Stomach (tissue), 9 donors: ENCODE results near the gene KIR2DL1. TPM values are rescaled to one million over a fixed set of nuclear protein-coding genes. Genes with fewer than 3 reads are reported as not detected.
"Not testable (repeated sequence)": the region's sequence is repeated elsewhere in the genome, so short reads cannot be mapped to it uniquely, and the experiment has no call there.

Experiments used
- DNase-seq, 2 donors: peaks; one replicate each; pipeline versions ENCODE4 v3.0.0 to v3.0.0-alpha.2; 2013 to 2019
- H3K27ac ChIP-seq, 5 donors: fragments of 200-600 bp in 4 of 5; sonication (generic) in 4 of 5; one replicate each; pipeline ENCODE4 v1.5.1; 2013 to 2019; ENCODE audit warnings: mild to moderate bottlenecking in 1 of 5, moderate library complexity in 1 of 5
- H3K27me3 ChIP-seq, 3 donors: fragments of 200-600 bp; sonication (generic); one replicate each; pipeline ENCODE4 v1.5.1; 2017 to 2019; ENCODE audit warnings: mixed run types in 1 of 3
- H3K36me3 ChIP-seq, 4 donors: fragments of 200-600 bp; sonication (generic); 1 replicate in 3 of 4; 2 replicates in 1 of 4; pipeline ENCODE4 v1.5.1; 2016 to 2019
- H3K4me1 ChIP-seq, 4 donors: fragments of 200-600 bp; sonication (generic); one replicate each; pipeline ENCODE4 v1.5.1; 2016 to 2019
- H3K4me3 ChIP-seq, 4 donors: fragments of 200-600 bp; sonication (generic) in 3 of 4; one replicate each; pipeline ENCODE4 v1.5.1; 2016 to 2019; ENCODE audit warnings: mild to moderate bottlenecking in 1 of 4
- H3K9me3 ChIP-seq, 4 donors: fragments of 200-600 bp; sonication (generic); one replicate each; pipeline ENCODE4 v1.5.1; 2016 to 2019
- CTCF ChIP-seq, 7 experiments: fragments of 450-650 bp in 4 of 7; fragments of 200-600 bp in 3 of 7; sonication (generic) in 3 of 7; IDR thresholded peaks; one replicate each; pipeline ENCODE4 v1.5.1; 2016 to 2019; ENCODE audit warnings: antibody characterized with exemption in 7 of 7, control low read depth in 2 of 7, mild to moderate bottlenecking in 1 of 7
- EP300 ChIP-seq: sonication (generic); formaldehyde crosslinking; IDR thresholded peaks from one replicate; pipeline ENCODE4 v1.6.1; 2017; ENCODE audit warnings: antibody characterized with exemption
- POLR2A ChIP-seq, 4 donors: fragments of 450-650 bp; IDR thresholded peaks; one replicate each; pipeline ENCODE4 v1.6.1; 2016; ENCODE audit warnings: antibody characterized with exemption in 4 of 4, control low read depth in 2 of 4, mild to moderate bottlenecking in 1 of 4, moderate library complexity in 1 of 4
- POLR2AphosphoS5 ChIP-seq, 3 donors: sonication (generic); formaldehyde crosslinking; IDR thresholded peaks; one replicate each; pipeline ENCODE4 v1.6.1; 2016; ENCODE audit warnings: antibody characterized with exemption in 3 of 3
- WGBS, 5 donors: extraction: QIAGEN DNeasy Blood & Tissue Kit in 3 of 5; methylation state at CpG; one replicate each; pipeline versions ENCODE4 v1.1.5 to v1.1.7; 2013 to 2018; 5-methylcytosine and 5-hydroxymethylcytosine counted together
- intact Hi-C: fragments of 100-400 bp; cut with DNase I; formaldehyde crosslinking; loops from one replicate; pipeline ENCODE4 v1.15.1; 2023; ENCODE audit warnings: low total_unique reads
- polyA plus RNA-seq, 3 donors: library from polyadenylated mRNA; stranded (reverse); fragments of 200-250 nt; gene quantifications; one replicate each; pipeline ENCODE4 v1.2.3, GENCODE V29; 2013
- total RNA-seq, 5 donors: library from RNA; depleted of rRNA; stranded (reverse); fragments of >200 nt; gene quantifications; one replicate each; pipeline versions ENCODE4 v1.1.0 to v1.2.3, GENCODE V29; 2014 to 2016
- donor health status: healthy with polysubstance abuse.
- donor health status: Bipolar disorder and iron deficiency.
- donor health status: healthy.

The KIR2DL1 gene
- total and polyA plus RNA-seq, 8 donors = not detected

- intact Hi-C loops = no loop called here
- Histone ChIP-seq H3K27me3 (peaks cover 0 to 6% (median 0%) of the 10 kb centered on the region in 3 donors), H3K4me3 (no peak overlapping the region), H3K9me3 (no peaks in the 10 kb centered on the region), H3K36me3 (no peaks in the 10 kb centered on the region), H3K4me1 (no peaks in the 10 kb centered on the region), H3K27ac (no peak overlapping the region)
- 76 to 82% (median 77%) methylated on average over 13 of the region's 13 CpGs for whole genome bisulfite sequencing, 5 donors
- TF ChIP-seq EP300 (no peak), POLR2AphosphoS5 (IDR thresholded peaks at IDR 0.05) (no peak), CTCF (IDR thresholded peaks at IDR 0.05) (no peak), POLR2A (IDR thresholded peaks at IDR 0.05) (no peak)
- DNase-seq = no peak
These were observed 29.8 kb upstream of the KIR2DL1 start for GRCh38 chr19:54739587-54740497.

DNA sequence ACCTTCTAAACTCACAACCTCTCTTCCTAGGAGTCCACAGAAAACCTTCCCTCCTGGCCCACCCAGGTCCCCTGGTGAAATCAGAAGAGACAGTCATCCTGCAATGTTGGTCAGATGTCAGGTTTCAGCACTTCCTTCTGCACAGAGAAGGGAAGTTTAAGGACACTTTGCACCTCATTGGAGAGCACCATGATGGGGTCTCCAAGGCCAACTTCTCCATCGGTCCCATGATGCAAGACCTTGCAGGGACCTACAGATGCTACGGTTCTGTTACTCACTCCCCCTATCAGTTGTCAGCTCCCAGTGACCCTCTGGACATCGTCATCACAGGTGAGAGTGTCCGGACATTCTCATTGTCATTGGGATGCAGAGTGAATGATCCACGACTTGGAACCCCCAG, 27.6 kb upstream of the KIR2DL1 start:
- DNase-seq, H3K27me3 ChIP-seq, H3K4me3 ChIP-seq, intact Hi-C loops, H3K27ac ChIP-seq, H3K4me1 ChIP-seq, H3K36me3 ChIP-seq, H3K9me3 ChIP-seq: not testable (repeated sequence)
- 56 to 67% (median 62%) methylated on average over 4 to 5 of the region's 5 CpGs for WGBS, 5 donors

GRCh38 chr19:54744080-54744479, 25.5 kb upstream of the KIR2DL1 start:
- DNase-seq, H3K27ac ChIP-seq, H3K4me1 ChIP-seq, H3K27me3 ChIP-seq, H3K4me3 ChIP-seq, intact Hi-C loops, H3K36me3 ChIP-seq, H3K9me3 ChIP-seq: not testable (repeated sequence)
- WGBS, 5 donors = 67 to 78% (median 75%) methylated on average over 5 of the region's 5 CpGs

DNA sequence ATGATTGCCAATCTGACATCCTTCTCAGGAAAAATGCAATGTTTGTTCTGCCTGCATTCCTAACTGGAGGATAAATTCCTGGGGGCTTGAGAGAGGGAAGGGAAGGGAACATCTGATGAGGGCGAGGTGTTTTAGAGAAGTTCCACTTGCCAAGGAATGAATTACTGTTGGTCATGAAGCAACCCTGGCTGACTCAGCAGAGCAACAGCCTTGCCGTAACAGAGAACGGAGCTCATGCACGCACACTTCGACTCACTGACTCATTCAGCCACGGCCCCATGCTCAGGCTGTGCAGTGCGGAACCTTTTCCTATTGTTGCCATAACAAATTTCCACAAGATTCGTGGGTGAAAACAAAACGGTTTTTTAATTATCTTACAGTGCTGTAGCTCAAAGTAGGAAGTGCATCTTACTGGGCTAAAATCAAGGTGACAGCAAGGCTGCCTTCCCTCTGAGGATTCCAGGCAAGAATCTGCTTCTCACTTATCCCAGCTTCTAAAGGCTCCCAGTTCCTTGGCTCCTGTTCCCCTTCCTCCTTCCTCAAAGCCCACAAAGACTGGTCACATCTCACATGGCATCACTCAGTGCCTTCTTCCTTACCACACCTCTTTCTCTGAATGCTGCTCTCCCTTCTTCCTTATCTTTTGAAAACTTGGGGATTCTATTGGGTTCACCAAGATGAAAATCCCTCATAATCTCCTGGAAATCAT, 21.8 kb upstream of the KIR2DL1 start:
- DNase-seq = peak in 1 of 2 donors; percentile 28
- H3K4me3 ChIP-seq, H3K27me3 ChIP-seq, H3K4me1 ChIP-seq, H3K27ac ChIP-seq, intact Hi-C loops, H3K36me3 ChIP-seq, H3K9me3 ChIP-seq: not testable (repeated sequence)
- WGBS, 5 donors = 65 to 80% (median 72%) methylated on average over 8 to 9 of the region's 9 CpGs

DNA sequence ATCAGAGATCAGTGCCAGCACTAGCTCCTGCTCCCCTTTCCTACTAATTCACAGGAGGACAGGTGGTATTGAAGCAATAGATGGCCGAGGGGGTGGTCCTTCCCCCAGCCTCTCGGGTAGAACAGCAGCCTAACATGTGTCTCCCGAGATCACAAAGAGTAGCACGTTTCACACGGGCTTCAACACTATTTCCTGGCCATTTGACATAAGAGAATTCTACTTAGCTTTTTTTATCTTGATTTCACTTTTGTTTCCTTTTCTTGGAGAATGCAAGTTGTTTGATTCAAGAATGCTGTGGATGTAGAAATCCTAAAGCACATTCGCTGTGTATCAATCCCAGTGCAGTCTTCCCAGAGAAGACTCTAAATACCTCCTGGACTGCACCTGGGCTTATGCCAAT, 19.3 kb upstream of the KIR2DL1 start:
- H3K27me3 ChIP-seq, H3K4me1 ChIP-seq, H3K27ac ChIP-seq, intact Hi-C loops, H3K36me3 ChIP-seq, H3K9me3 ChIP-seq, DNase-seq, H3K4me3 ChIP-seq: not testable (repeated sequence)
- WGBS, 5 donors = 35 to 60% (median 52%) methylated on average over 6 of the region's 6 CpGs

DNA sequence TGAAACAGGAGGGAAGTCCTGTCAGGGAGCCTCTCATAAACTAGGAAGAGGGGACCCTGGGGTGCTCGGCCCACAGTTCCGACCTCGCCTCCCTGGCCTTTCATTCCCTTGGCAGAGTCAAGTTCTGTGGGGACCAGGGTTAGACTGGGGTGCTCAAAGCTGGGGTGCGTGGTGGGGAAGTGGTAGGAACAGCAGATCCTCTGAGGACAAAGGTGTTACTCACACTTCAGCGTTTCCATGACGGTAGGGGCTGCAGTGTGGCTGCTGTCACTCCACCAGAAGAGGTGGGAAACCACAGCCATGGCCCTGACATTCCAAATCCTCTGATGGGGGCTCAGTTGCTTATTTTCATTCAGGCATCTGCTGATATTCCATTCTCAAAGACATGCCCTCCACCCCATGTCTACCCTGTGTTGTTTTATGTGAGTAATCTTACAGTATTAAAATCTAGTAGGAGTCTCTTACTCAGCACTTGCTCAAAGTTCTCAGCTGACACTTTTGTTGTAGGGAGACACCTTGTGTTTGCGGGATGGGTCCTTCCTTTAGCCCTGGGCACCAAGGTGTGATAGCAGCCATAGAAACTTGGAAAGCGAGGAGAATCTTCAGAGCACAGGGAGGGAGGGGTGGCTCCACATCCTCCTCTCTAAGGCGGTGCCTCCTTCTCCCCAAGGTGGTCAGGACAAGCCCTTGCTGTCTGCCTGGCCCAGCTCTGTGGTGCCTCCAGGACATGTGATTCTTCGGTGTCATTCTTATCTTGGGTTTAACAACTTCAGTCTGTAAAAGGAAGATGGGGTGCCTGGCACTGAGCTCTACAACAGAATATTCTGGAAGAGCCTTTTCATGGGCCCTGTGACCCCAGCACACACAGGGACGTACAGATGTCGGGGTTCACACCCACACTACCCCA, 13.1 kb upstream of the KIR2DL1 start:
- intact Hi-C loops = loop anchor here (5.0 kb wide), 1 partner anchor 671 kb away; no protein-coding TSS in a partner anchor
- not testable (repeated sequence) for H3K27me3 ChIP-seq
- 66 to 75% (median 72%) methylated on average over 8 to 11 of the region's 12 CpGs for WGBS, 5 donors

DNA sequence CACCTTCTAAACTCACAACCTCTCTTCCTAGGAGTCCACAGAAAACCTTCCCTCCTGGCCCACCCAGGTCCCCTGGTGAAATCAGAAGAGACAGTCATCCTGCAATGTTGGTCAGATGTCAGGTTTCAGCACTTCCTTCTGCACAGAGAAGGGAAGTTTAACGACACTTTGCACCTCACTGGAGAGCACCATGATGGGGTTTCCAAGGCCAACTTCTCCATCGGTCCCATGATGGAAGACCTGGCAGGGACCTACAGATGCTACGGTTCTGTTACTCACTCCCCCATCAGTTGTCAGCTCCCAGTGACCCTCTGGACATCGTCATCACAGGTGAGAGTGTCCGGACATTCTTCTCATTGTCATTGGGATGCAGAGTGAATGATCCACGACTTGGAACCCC, 11.0 kb upstream of the KIR2DL1 start:
- H3K36me3 ChIP-seq = not testable (repeated sequence)
- 52 to 92% (median 58%) methylated on average over 2 to 6 of the region's 6 CpGs for WGBS, 5 donors

More for the DNA sequence above, 13.1 kb upstream of the KIR2DL1 start:
- not testable (repeated sequence) for DNase-seq, H3K4me1 ChIP-seq, H3K9me3 ChIP-seq, H3K4me3 ChIP-seq, H3K27ac ChIP-seq, H3K36me3 ChIP-seq

DNA sequence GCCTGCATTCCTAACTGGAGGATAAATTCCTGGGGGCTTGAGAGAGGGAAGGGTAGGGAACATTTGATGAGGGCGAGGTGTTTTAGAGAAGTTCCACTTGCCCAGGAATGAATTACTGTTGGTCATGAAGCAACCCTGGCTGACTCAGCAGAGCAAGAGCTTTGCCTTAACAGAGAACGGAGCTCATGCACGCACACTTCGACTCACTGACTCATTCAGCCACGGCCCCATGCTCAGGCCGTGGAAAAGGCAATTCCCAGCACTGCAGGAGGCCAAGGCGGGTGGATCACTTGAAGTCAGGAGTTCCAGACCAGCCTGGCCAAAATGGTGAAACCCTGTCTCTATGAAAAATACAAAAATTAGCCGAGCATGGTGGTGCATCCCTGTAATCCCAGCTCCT, 5.4 kb upstream of the KIR2DL1 start:
- H3K4me3 ChIP-seq, H3K4me1 ChIP-seq, H3K27me3 ChIP-seq, intact Hi-C loops, H3K36me3 ChIP-seq, H3K27ac ChIP-seq, DNase-seq: not testable (repeated sequence)
- WGBS, 5 donors = 52 to 72% (median 66%) methylated on average over 7 to 8 of the region's 8 CpGs
- peaks cover 0 to 12% (median 6%) of the 10 kb centered on the region in 4 donors for H3K9me3 ChIP-seq

More for the DNA sequence above, 11.0 kb upstream of the KIR2DL1 start:
- not testable (repeated sequence) for H3K9me3 ChIP-seq, H3K4me3 ChIP-seq, DNase-seq, H3K27me3 ChIP-seq, H3K27ac ChIP-seq, H3K4me1 ChIP-seq
- intact Hi-C loops = loop anchor here (5.0 kb wide), 1 partner anchor 669 kb away; no protein-coding TSS in a partner anchor

GRCh38 chr19:54766464-54766863, 3.1 kb upstream of the KIR2DL1 start:
- H3K27ac ChIP-seq, DNase-seq, H3K36me3 ChIP-seq, H3K4me3 ChIP-seq, intact Hi-C loops, H3K4me1 ChIP-seq, H3K27me3 ChIP-seq: not testable (repeated sequence)
- WGBS, 5 donors = 63 to 77% (median 71%) methylated on average over 3 to 4 of the region's 4 CpGs
- peaks cover 0 to 12% (median 6%) of the 10 kb centered on the region in 4 donors for H3K9me3 ChIP-seq
